A549 (cell line): ENCODE results near the gene NEDD4L.

Experiments used
- BHLHE40 ChIP-seq: IDR thresholded peaks from 2 replicates; pipeline ENCODE4 v1.6.1; 2012; ENCODE audit warnings: low read depth, low read length, inconsistent platforms
- CHD2 ChIP-seq: fragments of 150-350 bp; IDR thresholded peaks from 2 replicates; pipeline ENCODE4 v1.6.1; 2014; ENCODE audit warnings: low read length; ENCODE audit not compliant: partially characterized antibody
- CTCF ChIP-seq: fragments of >200 bp; sonication (Bioruptor Twin); formaldehyde crosslinking; IDR thresholded peaks from 3 replicates; pipeline ENCODE4 v1.5.1; 2016
- EP300 ChIP-seq, 2 experiments: fragments of >200 bp; sonication (Bioruptor Twin); formaldehyde crosslinking; IDR thresholded peaks; 2 replicates in 1 of 2; 3 replicates in 1 of 2; pipeline ENCODE4 v1.6.1; 2016 to 2017
- ESRRA ChIP-seq: fragments of 150-350 bp; IDR thresholded peaks from 2 replicates; pipeline ENCODE4 v1.6.1; 2014; ENCODE audit warnings: mild to moderate bottlenecking, low read length, borderline replicate concordance
- KDM5A ChIP-seq: fragments of 200-600 bp; sonication (generic); IDR thresholded peaks from 2 replicates; pipeline ENCODE4 v1.6.1; 2016; ENCODE audit warnings: antibody characterized with exemption, mild to moderate bottlenecking
- MAFK ChIP-seq: fragments of 450-650 bp; IDR thresholded peaks from 2 replicates; pipeline ENCODE4 v1.6.1; 2014; ENCODE audit not compliant: partially characterized antibody
- MYC ChIP-seq: IDR thresholded peaks from 2 replicates; pipeline ENCODE4 v1.6.1; 2012; ENCODE audit warnings: mild to moderate bottlenecking, inconsistent platforms, low read length, improper control_type of control experiment, borderline replicate concordance
- POLR2A ChIP-seq: IDR thresholded peaks from 2 replicates; pipeline ENCODE4 v1.6.1; 2012; ENCODE audit warnings: mild to moderate bottlenecking, low read length
- POLR2AphosphoS2 ChIP-seq: conservative IDR thresholded peaks from 2 replicates; pipeline ENCODE4 v1.6.1; 2012; ENCODE audit warnings: low read length, improper control_type of control experiment, inconsistent platforms
- REST ChIP-seq: fragments of 200-600 bp; sonication (generic); IDR thresholded peaks from 2 replicates; pipeline ENCODE4 v1.6.1; 2016; ENCODE audit warnings: antibody characterized with exemption, mild to moderate bottlenecking, moderate library complexity
- SREBF2 ChIP-seq: fragments of 450-650 bp; IDR thresholded peaks from 2 replicates; pipeline ENCODE4 v1.6.1; 2014; ENCODE audit warnings: mild to moderate bottlenecking, moderate library complexity
- USF2 ChIP-seq: fragments of 450-650 bp; IDR thresholded peaks from 2 replicates; pipeline ENCODE4 v1.6.1; 2014; ENCODE audit warnings: antibody characterized with exemption
- ZC3H11A ChIP-seq: fragments of 450-650 bp; IDR thresholded peaks from 2 replicates; pipeline ENCODE4 v1.6.1; 2014; ENCODE audit warnings: antibody characterized with exemption, mild to moderate bottlenecking

- no peak for TF ChIP-seq CTCF
- no peak for TF ChIP-seq POLR2A
- TF ChIP-seq KDM5A: no peak
- no peak for TF ChIP-seq REST
- no peak for TF ChIP-seq POLR2AphosphoS2
- TF ChIP-seq MAFK: no peak
- no peak for TF ChIP-seq SREBF2
- TF ChIP-seq MYC: no peak
- no peak for TF ChIP-seq USF2
- no peak for TF ChIP-seq CHD2
- TF ChIP-seq EP300 (IDR thresholded peaks at IDR 0.05): no peak
- no peak for TF ChIP-seq ESRRA
- no peak for TF ChIP-seq BHLHE40
- TF ChIP-seq ZC3H11A: no peak
These were observed 21.9 kb downstream of the NEDD4L start for GRCh38 chr18:58065956-58066355.
